Keratinocyte (primary cell): ENCODE results near the gene POLD3. TPM values are rescaled to one million over a fixed set of nuclear protein-coding genes. Genes with fewer than 3 reads are reported as not detected.

ENCODE experiments used
- DNase-seq: peaks from one replicate; pipeline ENCODE4 v3.0.0-alpha.2; 2011; ENCODE audit warnings: low read depth, missing footprints, low spot score
- FAIRE-seq: peaks from 2 replicates; lab custom pipeline; 2011; peaks lifted over from hg19 to GRCh38; lab: Jason Lieb, UNC
- H2AFZ ChIP-seq: 2 replicates; pipeline ENCODE4 v1.6.0; 2012; ENCODE audit warnings: low read length, control low read depth, inconsistent platforms; ENCODE audit not compliant: control insufficient read depth
- H3K27ac ChIP-seq: 2 replicates; pipeline ENCODE4 v1.5.1; 2011; ENCODE audit warnings: low read length; ENCODE audit not compliant: control insufficient read depth, insufficient read depth
- H3K27me3 ChIP-seq: 3 replicates; pipeline ENCODE4 v1.6.0; 2011; ENCODE audit warnings: low read length; ENCODE audit not compliant: control insufficient read depth, insufficient read depth; ENCODE audit errors: extremely low read depth
- H3K36me3 ChIP-seq, 2 experiments: 2 replicates in 1 of 2; 3 replicates in 1 of 2; pipeline ENCODE4 v1.5.1; 2011; ENCODE audit warnings: low read length in 2 of 2, mild to moderate bottlenecking in 1 of 2; ENCODE audit not compliant: control insufficient read depth in 2 of 2, insufficient read depth in 2 of 2; ENCODE audit errors: extremely low read depth in 1 of 2
- H3K4me1 ChIP-seq: 3 replicates; pipeline ENCODE4 v1.5.1; 2011; ENCODE audit warnings: low read length; ENCODE audit not compliant: control insufficient read depth, insufficient read depth; ENCODE audit errors: extremely low read depth
- H3K4me2 ChIP-seq: 3 replicates; pipeline ENCODE4 v1.6.0; 2011; ENCODE audit warnings: low read depth, low read length; ENCODE audit not compliant: control insufficient read depth, insufficient read depth; ENCODE audit errors: extremely low read depth
- H3K4me3 ChIP-seq, 3 experiments: fragments of 200-600 bp in 1 of 3; sonication (generic) in 1 of 3; 2 replicates in 2 of 3; 3 replicates in 1 of 3; pipeline ENCODE4 v1.5.1; 2011 to 2016; ENCODE audit warnings: low read length in 3 of 3, mild to moderate bottlenecking in 3 of 3, control low read depth in 2 of 3, inconsistent platforms in 1 of 3, low read depth in 1 of 3, mixed read lengths in 1 of 3, mixed run types in 1 of 3, moderate library complexity in 1 of 3; ENCODE audit not compliant: control insufficient read depth in 2 of 3, insufficient read depth in 2 of 3; ENCODE audit errors: extremely low read depth in 1 of 3
- H3K79me2 ChIP-seq: 2 replicates; pipeline ENCODE4 v1.6.0; 2012; ENCODE audit warnings: low read length; ENCODE audit not compliant: control insufficient read depth, insufficient read depth
- H3K9ac ChIP-seq: 3 replicates; pipeline ENCODE4 v1.6.0; 2011; ENCODE audit warnings: low read length; ENCODE audit not compliant: control insufficient read depth, insufficient read depth; ENCODE audit errors: extremely low read depth
- H3K9me1 ChIP-seq: 3 replicates; pipeline ENCODE4 v1.6.0; 2011; ENCODE audit warnings: low read length; ENCODE audit not compliant: control insufficient read depth, insufficient read depth; ENCODE audit errors: extremely low read depth
- H3K9me3 ChIP-seq: 2 replicates; pipeline ENCODE4 v1.5.1; 2012; ENCODE audit warnings: low read depth, low read length; ENCODE audit not compliant: control insufficient read depth
- H4K20me1 ChIP-seq: 3 replicates; pipeline ENCODE4 v1.6.0; 2011; ENCODE audit warnings: low read length; ENCODE audit not compliant: control insufficient read depth, insufficient read depth; ENCODE audit errors: extremely low read depth
- CTCF ChIP-seq, 3 experiments: IDR thresholded peaks in 1 of 3; conservative IDR thresholded peaks in 1 of 3; optimal IDR thresholded peaks in 1 of 3; 2 replicates in 2 of 3; 3 replicates in 1 of 3; pipeline versions ENCODE3 to v1.5.1; 2011; ENCODE audit warnings: low read length in 3 of 3, mild to moderate bottlenecking in 3 of 3, moderate library complexity in 2 of 3, control low read depth in 1 of 3, inconsistent platforms in 1 of 3; ENCODE audit not compliant: insufficient read depth in 2 of 3; ENCODE audit errors: extremely low read depth in 1 of 3
- EZH2 ChIP-seq: IDR thresholded peaks from one replicate; pipeline ENCODE4 v1.6.1; 2012; ENCODE audit warnings: inconsistent platforms, mild to moderate bottlenecking, low read length, moderate library complexity
- dilution Hi-C: fragments of 300-500 bp; cut with MboI; formaldehyde crosslinking; loops from one replicate; pipeline ENCODE4 v1.7.0; 2020; ENCODE audit warnings: low sequenced_read_pairs; ENCODE audit not compliant: extremely low pct_ligation_motif_present
- polyA plus RNA-seq, 5 experiments: library from polyadenylated mRNA; depleted of rRNA in 3 of 5; stranded (reverse) in 3 of 5; stranded (forward) in 1 of 5; unstranded in 1 of 5; fragments of >200 nt; gene quantifications; 1 replicate in 1 of 5; 2 replicates in 3 of 5; 3 replicates in 1 of 5; pipeline versions ENCODE4 v1.2.1 to v1.2.3, GENCODE V29; 2011 to 2012; ENCODE audit warnings: missing spikeins in 2 of 5, low read depth in 1 of 5, low replicate concordance in 1 of 5

Gene POLD3
- polyA plus RNA-seq, 1 donor (not counting 4 experiments of a cell fraction or from before 2014, with no cell fraction given), result 16.7 TPM

DNA sequence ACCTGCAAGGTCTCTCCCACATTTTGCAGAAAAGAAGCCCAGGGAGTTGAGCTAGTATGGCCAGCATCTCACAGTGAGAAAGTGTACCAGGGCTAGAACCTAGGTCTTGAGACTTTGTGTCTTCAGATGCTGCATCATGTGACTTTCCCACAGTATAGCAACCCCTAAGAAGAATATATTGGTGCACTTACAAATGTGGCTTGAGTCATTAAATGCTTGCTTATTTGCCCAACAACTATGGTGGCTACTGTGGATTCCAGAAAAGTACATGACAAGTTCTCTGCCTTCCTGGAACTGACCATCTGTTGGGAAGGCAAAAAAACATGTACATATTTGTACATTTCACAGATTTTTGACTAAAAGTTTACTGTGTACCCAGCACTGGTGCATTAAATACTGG is 55.0 kb downstream of the POLD3 start:
- no peak overlapping the region for H3K27ac ChIP-seq
- H3K4me2 ChIP-seq, result no peak overlapping the region
- H3K4me3 ChIP-seq, result no peak overlapping the region
- no peaks in the 10 kb centered on the region for H3K27me3 ChIP-seq
- H3K9me3 ChIP-seq, result no peaks in the 10 kb centered on the region
- no peak overlapping the region for H3K9ac ChIP-seq
- H2AFZ ChIP-seq, result no peak overlapping the region
- no peaks in the 10 kb centered on the region for H3K79me2 ChIP-seq
- no peaks in the 10 kb centered on the region for H3K4me1 ChIP-seq
- dilution Hi-C loops, result no loop called here
- no peak for FAIRE-seq
- no peaks in the 10 kb centered on the region for H3K9me1 ChIP-seq
- TF ChIP-seq EZH2 (no peak), CTCF (optimal IDR thresholded peaks at IDR 0.05 in 1 of 3, IDR thresholded peaks at IDR 0.05 in 1 of 3, conservative IDR thresholded peaks at IDR 0.05 in 1 of 3; ENCODE audit: extremely low read depth in 1 of 3, insufficient read depth in 2 of 3, low read length in 3 of 3) (no peak)
- no peaks in the 10 kb centered on the region for H4K20me1 ChIP-seq
- no peak for DNase-seq
- H3K36me3 ChIP-seq, result no peaks in the 10 kb centered on the region

DNA sequence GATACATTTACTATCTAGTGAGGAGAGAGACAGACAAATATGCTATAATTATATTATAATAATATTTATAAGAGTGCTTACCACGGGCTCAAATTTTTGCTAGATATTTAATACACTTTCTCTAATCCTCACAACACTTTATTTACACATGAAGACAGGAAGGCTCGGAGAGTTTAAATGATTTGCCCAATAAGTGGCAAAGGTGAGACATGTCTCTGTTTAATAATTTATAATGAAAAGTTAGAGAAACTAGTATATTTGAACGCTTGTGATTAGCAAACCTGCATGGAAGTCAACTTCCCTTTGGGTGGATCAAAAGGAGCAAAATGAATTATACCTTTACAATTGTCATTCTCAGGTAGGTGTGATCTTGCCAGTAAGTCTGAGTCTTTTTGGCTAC is 55.4 kb downstream of the POLD3 start:
- dilution Hi-C loops, result no loop called here
- H3K36me3 ChIP-seq, result no peaks in the 10 kb centered on the region

More for the DNA sequence above, 55.4 kb downstream of the POLD3 start:
- Histone ChIP-seq H3K27me3 (no peaks in the 10 kb centered on the region), H3K9me3 (no peaks in the 10 kb centered on the region), H3K4me3 (no peak overlapping the region), H3K27ac (no peak overlapping the region), H3K4me2 (no peak overlapping the region), H2AFZ (no peak overlapping the region), H3K9ac (no peak overlapping the region), H3K9me1 (no peaks in the 10 kb centered on the region), H3K4me1 (no peaks in the 10 kb centered on the region), H3K79me2 (no peaks in the 10 kb centered on the region), H4K20me1 (no peaks in the 10 kb centered on the region)
- DNase-seq (no peak), FAIRE-seq (no peak)
- no peak for TF ChIP-seq EZH2
- no peak for TF ChIP-seq CTCF (optimal IDR thresholded peaks at IDR 0.05 in 1 of 3, IDR thresholded peaks at IDR 0.05 in 1 of 3, conservative IDR thresholded peaks at IDR 0.05 in 1 of 3; ENCODE audit: extremely low read depth in 1 of 3, insufficient read depth in 2 of 3, low read length in 3 of 3)
